Ishikawa (cell line): ENCODE data around the gene ZNF664.

Source experiments
- CEBPB ChIP-seq: IDR thresholded peaks from 2 replicates; pipeline ENCODE4 v1.6.1; 2012
- CREB1 ChIP-seq: IDR thresholded peaks from 2 replicates; pipeline ENCODE4 v1.6.1; 2012; ENCODE audit warnings: low read depth
- EGR1 ChIP-seq: IDR thresholded peaks from 2 replicates; pipeline ENCODE4 v1.6.1; 2012
- EP300 ChIP-seq: IDR thresholded peaks from 2 replicates; pipeline ENCODE4 v1.6.1; 2012; ENCODE audit warnings: borderline replicate concordance
- FOXM1 ChIP-seq: IDR thresholded peaks from 2 replicates; pipeline ENCODE4 v1.6.1; 2012; ENCODE audit warnings: low read depth, borderline replicate concordance
- MAX ChIP-seq: IDR thresholded peaks from 2 replicates; pipeline ENCODE4 v1.6.1; 2012
- NFIC ChIP-seq: IDR thresholded peaks from 2 replicates; pipeline ENCODE4 v1.6.1; 2012
- RAD21 ChIP-seq: IDR thresholded peaks from 2 replicates; pipeline ENCODE4 v1.6.1; 2012; ENCODE audit warnings: low read depth
- TAF1 ChIP-seq: IDR thresholded peaks from 2 replicates; pipeline ENCODE4 v1.6.1; 2012; ENCODE audit warnings: low read depth, mild to moderate bottlenecking
- TCF12 ChIP-seq: IDR thresholded peaks from 2 replicates; pipeline ENCODE4 v1.6.1; 2012; ENCODE audit warnings: low read depth
- TEAD4 ChIP-seq: IDR thresholded peaks from 2 replicates; pipeline ENCODE4 v1.6.1; 2012
- USF1 ChIP-seq: IDR thresholded peaks from 2 replicates; pipeline ENCODE4 v1.6.1; 2012
- YY1 ChIP-seq: IDR thresholded peaks from 2 replicates; pipeline ENCODE4 v1.6.1; 2012; ENCODE audit warnings: low read depth
- ZBTB7A ChIP-seq: IDR thresholded peaks from 2 replicates; pipeline ENCODE4 v1.6.1; 2012; ENCODE audit warnings: low read depth
- TF ChIP-seq, protein P1 (sequence below): IDR thresholded peaks from 2 replicates; pipeline ENCODE4 v1.6.1; 2012; ENCODE audit warnings: low read depth, mild to moderate bottlenecking

ZNF664 gene

DNA sequence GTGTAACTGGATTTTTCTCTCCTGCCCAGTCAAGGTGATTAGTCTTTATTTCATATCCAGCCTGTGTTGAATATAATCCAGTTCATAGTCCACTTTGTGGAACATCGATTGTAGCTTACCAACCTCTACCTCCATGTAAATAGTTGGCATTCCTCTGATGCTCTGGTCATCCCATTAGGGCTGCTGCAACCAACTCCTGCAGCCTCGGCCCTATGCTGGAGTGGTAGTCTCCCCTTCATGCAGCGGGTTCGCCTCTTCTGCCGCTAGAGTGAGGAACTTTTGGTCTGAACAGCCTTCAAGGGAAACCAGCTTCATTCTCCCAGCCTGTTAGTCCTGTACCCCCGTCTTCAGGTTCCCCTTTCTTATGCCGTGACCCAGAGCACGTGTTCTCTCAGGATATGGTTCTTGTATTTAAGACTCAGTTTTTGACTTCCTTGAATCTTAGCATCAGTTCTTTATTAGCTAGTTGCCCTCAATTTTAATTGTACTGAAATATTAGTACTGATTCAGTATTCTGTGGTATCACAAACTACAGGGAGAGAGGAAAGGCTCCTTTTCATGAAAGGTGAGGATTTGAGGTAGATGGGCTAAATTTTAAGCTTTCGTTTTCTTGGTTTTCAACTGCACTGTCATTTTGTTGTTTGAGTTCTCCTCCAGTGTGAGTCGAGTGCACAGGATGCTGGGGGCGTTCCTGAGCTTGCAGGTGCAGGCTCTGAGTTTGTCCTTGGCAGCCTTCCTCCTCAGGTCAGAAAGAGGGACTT lies 33.2 kb downstream of the ZNF664 start:
- TF ChIP-seq TAF1 (no peak), MAX (no peak), CEBPB (no peak), EGR1 (no peak), YY1 (no peak), FOXM1 (no peak), CREB1 (no peak)
- TF ChIP-seq, protein P1, sequence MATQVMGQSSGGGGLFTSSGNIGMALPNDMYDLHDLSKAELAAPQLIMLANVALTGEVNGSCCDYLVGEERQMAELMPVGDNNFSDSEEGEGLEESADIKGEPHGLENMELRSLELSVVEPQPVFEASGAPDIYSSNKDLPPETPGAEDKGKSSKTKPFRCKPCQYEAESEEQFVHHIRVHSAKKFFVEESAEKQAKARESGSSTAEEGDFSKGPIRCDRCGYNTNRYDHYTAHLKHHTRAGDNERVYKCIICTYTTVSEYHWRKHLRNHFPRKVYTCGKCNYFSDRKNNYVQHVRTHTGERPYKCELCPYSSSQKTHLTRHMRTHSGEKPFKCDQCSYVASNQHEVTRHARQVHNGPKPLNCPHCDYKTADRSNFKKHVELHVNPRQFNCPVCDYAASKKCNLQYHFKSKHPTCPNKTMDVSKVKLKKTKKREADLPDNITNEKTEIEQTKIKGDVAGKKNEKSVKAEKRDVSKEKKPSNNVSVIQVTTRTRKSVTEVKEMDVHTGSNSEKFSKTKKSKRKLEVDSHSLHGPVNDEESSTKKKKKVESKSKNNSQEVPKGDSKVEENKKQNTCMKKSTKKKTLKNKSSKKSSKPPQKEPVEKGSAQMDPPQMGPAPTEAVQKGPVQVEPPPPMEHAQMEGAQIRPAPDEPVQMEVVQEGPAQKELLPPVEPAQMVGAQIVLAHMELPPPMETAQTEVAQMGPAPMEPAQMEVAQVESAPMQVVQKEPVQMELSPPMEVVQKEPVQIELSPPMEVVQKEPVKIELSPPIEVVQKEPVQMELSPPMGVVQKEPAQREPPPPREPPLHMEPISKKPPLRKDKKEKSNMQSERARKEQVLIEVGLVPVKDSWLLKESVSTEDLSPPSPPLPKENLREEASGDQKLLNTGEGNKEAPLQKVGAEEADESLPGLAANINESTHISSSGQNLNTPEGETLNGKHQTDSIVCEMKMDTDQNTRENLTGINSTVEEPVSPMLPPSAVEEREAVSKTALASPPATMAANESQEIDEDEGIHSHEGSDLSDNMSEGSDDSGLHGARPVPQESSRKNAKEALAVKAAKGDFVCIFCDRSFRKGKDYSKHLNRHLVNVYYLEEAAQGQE, result no peak

DNA sequence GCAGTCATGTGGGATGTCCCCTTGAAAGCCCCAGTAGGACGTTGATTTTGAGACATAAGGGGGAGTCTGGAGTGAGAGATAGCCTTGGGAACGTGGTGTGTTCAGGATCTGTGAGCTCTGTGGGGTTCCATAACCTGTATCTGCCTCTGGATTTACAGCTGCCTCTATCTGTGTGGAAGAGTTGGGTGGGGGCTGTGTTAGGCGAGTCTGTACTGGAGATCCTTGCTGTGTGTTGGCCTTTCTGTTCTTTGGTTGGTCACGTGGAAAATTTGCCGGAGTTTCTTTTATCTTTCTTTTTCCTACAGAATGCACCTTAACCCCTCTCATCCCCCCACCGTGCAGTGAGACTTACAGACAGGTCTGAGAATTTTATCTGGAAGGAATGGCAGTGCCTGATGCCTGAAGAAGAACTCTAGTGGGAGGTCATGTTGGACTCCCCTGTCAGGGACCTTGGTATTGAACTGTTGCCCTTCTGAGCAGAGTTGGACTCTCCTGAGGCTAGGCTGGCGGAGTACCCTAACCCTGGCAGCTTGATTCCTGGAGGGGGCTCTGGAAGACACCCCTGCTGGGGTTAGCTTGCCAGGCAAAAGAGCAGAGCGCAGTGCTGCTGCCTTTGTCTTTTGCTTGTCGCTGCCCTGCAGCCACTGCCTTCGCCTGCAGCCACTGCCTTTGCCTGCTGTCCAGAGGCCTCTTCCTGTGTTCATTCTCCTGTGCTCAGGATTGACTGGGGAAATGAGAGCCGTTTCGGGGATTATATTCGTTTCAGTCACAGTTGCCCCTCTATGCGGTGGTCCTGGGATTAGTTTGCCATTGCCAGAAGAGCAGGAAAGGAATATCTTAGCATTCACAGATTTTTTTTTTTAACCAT lies 34.1 kb downstream of the ZNF664 start:
- no peak for TF ChIP-seq TAF1
- TF ChIP-seq EGR1, result no peak
- no peak for TF ChIP-seq TEAD4
- TF ChIP-seq USF1, result no peak
- TF ChIP-seq CREB1, result no peak
- no peak for TF ChIP-seq TCF12
- no peak for TF ChIP-seq YY1

- TF ChIP-seq RAD21 (no peak), MAX (no peak)
Observed at GRCh38 chr12:124007826-124008570, 35.0 kb downstream of the ZNF664 start.

- TF ChIP-seq, protein P1, result no peak
- TF ChIP-seq ZBTB7A (no peak), CREB1 (no peak), CEBPB (no peak), USF1 (no peak), TAF1 (no peak), TCF12 (no peak), FOXM1 (no peak), MAX (no peak), TEAD4 (no peak), RAD21 (no peak), YY1 (no peak), EGR1 (no peak), NFIC (no peak), EP300 (no peak)
Observed at GRCh38 chr12:124008595-124008994, 35.6 kb downstream of the ZNF664 start.

- TF ChIP-seq, protein P1, result no peak
- TF ChIP-seq USF1 (no peak), TAF1 (no peak), FOXM1 (no peak), CREB1 (no peak), EGR1 (no peak), TEAD4 (no peak), EP300 (no peak), ZBTB7A (no peak), YY1 (no peak)
Observed at GRCh38 chr12:124009781-124010180, 36.8 kb downstream of the ZNF664 start.
